Esophagus squamous epithelium (tissue), 4 donors: ENCODE measurements around the gene RTL10.

Source experiments
- CTCF ChIP-seq, 6 experiments: fragments of 450-650 bp in 4 of 6; fragments of 200-600 bp in 2 of 6; sonication (generic) in 2 of 6; IDR thresholded peaks; one replicate each; pipeline ENCODE4 v1.5.1; 2016 to 2019; ENCODE audit warnings: antibody characterized with exemption in 6 of 6, mild to moderate bottlenecking in 4 of 6, moderate library complexity in 4 of 6
- POLR2A ChIP-seq, 4 donors: fragments of 450-650 bp; IDR thresholded peaks; one replicate each; pipeline ENCODE4 v1.6.1; 2017; ENCODE audit warnings: antibody characterized with exemption in 4 of 4, mild to moderate bottlenecking in 4 of 4, moderate library complexity in 3 of 4

GRCh38 chr22:19852177-19852781 is 2.4 kb downstream of the RTL10 start:
- TF ChIP-seq CTCF (IDR thresholded peaks at IDR 0.05) (no peak), POLR2A (IDR thresholded peaks at IDR 0.05) (no peak)
